HG02798 (cell line): ENCODE measurements around the gene HARS2.
"Not testable (repeated sequence)": the region's sequence is repeated elsewhere in the genome, so short reads cannot be mapped to it uniquely, and the experiment has no call there.

Source experiments
- ATAC-seq: cut with Tn5 transposase; IDR thresholded peaks from one replicate; pipeline ENCODE4 v1.9.1; 2021; ENCODE audit warnings: mild to moderate bottlenecking; ENCODE audit not compliant: unreplicated experiment, poor library complexity

The HARS2 gene

GRCh38 chr5:140696891-140697492 lies 5.7 kb downstream of the HARS2 start:
- ATAC-seq, result no peak

- peak; percentile 98 for ATAC-seq
These were observed 9.2 kb downstream of the HARS2 start, which contains the start of gene ZMAT2 for GRCh38 chr5:140700177-140701144. TSS of gene ZMAT2 (plus strand) at chr5:140700447. CDS start at chr5:140700461, 14 bp downstream.

- ATAC-seq, result no peak
These were observed 16.6 kb downstream of the HARS2 start for GRCh38 chr5:140707812-140708211.

GRCh38 chr5:140708787-140709186 lies 17.5 kb downstream of the HARS2 start:
- not testable (repeated sequence) for ATAC-seq

GRCh38 chr5:140710899-140711552 lies 19.8 kb downstream of the HARS2 start:
- peak; percentile 93 for ATAC-seq

GRCh38 chr5:140711794-140712193 lies 20.5 kb downstream of the HARS2 start:
- ATAC-seq, result no peak

- no peak for ATAC-seq
These were observed 22.4 kb downstream of the HARS2 start for GRCh38 chr5:140713562-140714094.

- not testable (repeated sequence) for ATAC-seq
These were observed 25.0 kb downstream of the HARS2 start for GRCh38 chr5:140716238-140716637.

- no peak for ATAC-seq
These were observed 27.0 kb downstream of the HARS2 start for GRCh38 chr5:140718266-140718592.

GRCh38 chr5:140720738-140721137 lies 29.5 kb downstream of the HARS2 start:
- not testable (repeated sequence) for ATAC-seq

- not testable (repeated sequence) for ATAC-seq
These were observed 30.1 kb downstream of the HARS2 start for GRCh38 chr5:140721395-140721794.

GRCh38 chr5:140725799-140726471 lies 34.7 kb downstream of the HARS2 start:
- peak; percentile 95 for ATAC-seq

GRCh38 chr5:140733098-140733497 lies 41.8 kb downstream of the HARS2 start:
- no peak for ATAC-seq

GRCh38 chr5:140734354-140734753 lies 43.1 kb downstream of the HARS2 start:
- no peak for ATAC-seq

GRCh38 chr5:140737486-140737885 lies 46.2 kb downstream of the HARS2 start:
- no peak for ATAC-seq

GRCh38 chr5:140741967-140742366 lies 50.7 kb downstream of the HARS2 start:
- no peak for ATAC-seq
